Prostate gland (tissue), 2 donors: ENCODE results near the gene NAV2. TPM values are rescaled to one million over a fixed set of nuclear protein-coding genes. Genes with fewer than 3 reads are reported as not detected.

Experiments used
- DNase-seq: peaks from one replicate; pipeline ENCODE4 v3.0.0-alpha.2; 2019; ENCODE audit warnings: low spot score
- H3K27ac ChIP-seq, 2 donors: fragments of 200-600 bp; sonication (generic); 2 replicates each; pipeline ENCODE4 v1.5.1; 2017 to 2019
- H3K27me3 ChIP-seq: fragments of 200-600 bp; sonication (generic); replicated peaks from 2 replicates; pipeline ENCODE4 v1.5.1; 2019; ENCODE audit not compliant: insufficient read depth
- H3K36me3 ChIP-seq, 2 donors: fragments of 200-600 bp; sonication (generic); 1 replicate in 1 of 2; 2 replicates in 1 of 2; pipeline versions ENCODE4 v1.5.1 to v1.8.1; 2017 to 2019
- H3K4me1 ChIP-seq: fragments of 200-600 bp; sonication (generic); replicated peaks from 2 replicates; pipeline ENCODE4 v1.5.1; 2019
- H3K4me3 ChIP-seq, 2 donors: fragments of 200-600 bp; sonication (generic); 2 replicates each; pipeline ENCODE4 v1.5.1; 2017 to 2019
- H3K9me3 ChIP-seq: fragments of 200-600 bp; sonication (generic); 2 replicates; pipeline ENCODE4 v1.5.1; 2017
- POLR2A ChIP-seq: fragments of 450-650 bp; IDR thresholded peaks from one replicate; pipeline ENCODE4 v1.6.1; 2016; ENCODE audit warnings: antibody characterized with exemption, mild to moderate bottlenecking
- POLR2AphosphoS5 ChIP-seq: sonication (generic); formaldehyde crosslinking; IDR thresholded peaks from one replicate; pipeline ENCODE4 v1.6.1; 2017; ENCODE audit warnings: antibody characterized with exemption
- WGBS: methylation state at CpG from one replicate; pipeline ENCODE4 v1.1.5; 2018; 5-methylcytosine and 5-hydroxymethylcytosine counted together
- intact Hi-C: fragments of 100-400 bp; cut with DNase I; formaldehyde crosslinking; loops from one replicate; pipeline ENCODE4 v1.14.2; 2022
- total RNA-seq, 2 donors: library from RNA; depleted of rRNA; stranded (reverse); fragments of >200 nt; gene quantifications; one replicate each; pipeline ENCODE4 v1.1.0, GENCODE V29; 2016
- TF ChIP-seq, protein P1 (sequence below), 4 experiments: fragments of 200-600 bp in 2 of 4; fragments of 450-650 bp in 2 of 4; sonication (generic) in 2 of 4; IDR thresholded peaks; 1 replicate in 3 of 4; 2 replicates in 1 of 4; pipeline ENCODE4 v1.5.1; 2016 to 2019; ENCODE audit warnings: antibody characterized with exemption in 4 of 4, mild to moderate bottlenecking in 2 of 4, moderate library complexity in 2 of 4

Gene NAV2
- total RNA-seq, 2 donors from 2014 or later = 17.1 to 26.6 TPM

DNA sequence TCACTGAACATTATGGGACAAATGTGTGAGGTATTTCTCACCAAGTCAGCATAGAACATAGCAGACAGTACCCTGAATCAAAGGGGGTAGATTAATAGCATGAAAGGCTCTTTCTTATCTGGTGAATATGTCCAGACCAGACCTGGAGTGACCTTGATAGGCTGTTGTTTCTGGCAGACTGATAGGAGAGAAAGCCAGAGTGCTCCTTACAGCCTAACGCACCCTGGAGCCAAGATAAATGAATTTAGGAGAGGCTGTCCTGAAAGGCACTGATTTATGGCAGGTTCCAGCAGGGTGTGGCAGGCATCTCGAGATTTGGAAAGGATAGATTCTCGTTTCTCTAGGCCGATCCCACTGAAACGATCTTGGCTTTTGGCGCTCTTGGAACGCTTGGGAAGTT is 243.0 kb downstream of the NAV2 start:
- no peaks in the 10 kb centered on the region for H3K36me3 ChIP-seq
- no peaks in the 10 kb centered on the region for H3K27me3 ChIP-seq
- H3K27ac ChIP-seq = no peak overlapping the region
- no peak overlapping the region for H3K4me3 ChIP-seq
- WGBS = 58% methylated on average over 7 of the region's 7 CpGs
- TF ChIP-seq, protein P1, sequence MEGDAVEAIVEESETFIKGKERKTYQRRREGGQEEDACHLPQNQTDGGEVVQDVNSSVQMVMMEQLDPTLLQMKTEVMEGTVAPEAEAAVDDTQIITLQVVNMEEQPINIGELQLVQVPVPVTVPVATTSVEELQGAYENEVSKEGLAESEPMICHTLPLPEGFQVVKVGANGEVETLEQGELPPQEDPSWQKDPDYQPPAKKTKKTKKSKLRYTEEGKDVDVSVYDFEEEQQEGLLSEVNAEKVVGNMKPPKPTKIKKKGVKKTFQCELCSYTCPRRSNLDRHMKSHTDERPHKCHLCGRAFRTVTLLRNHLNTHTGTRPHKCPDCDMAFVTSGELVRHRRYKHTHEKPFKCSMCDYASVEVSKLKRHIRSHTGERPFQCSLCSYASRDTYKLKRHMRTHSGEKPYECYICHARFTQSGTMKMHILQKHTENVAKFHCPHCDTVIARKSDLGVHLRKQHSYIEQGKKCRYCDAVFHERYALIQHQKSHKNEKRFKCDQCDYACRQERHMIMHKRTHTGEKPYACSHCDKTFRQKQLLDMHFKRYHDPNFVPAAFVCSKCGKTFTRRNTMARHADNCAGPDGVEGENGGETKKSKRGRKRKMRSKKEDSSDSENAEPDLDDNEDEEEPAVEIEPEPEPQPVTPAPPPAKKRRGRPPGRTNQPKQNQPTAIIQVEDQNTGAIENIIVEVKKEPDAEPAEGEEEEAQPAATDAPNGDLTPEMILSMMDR (IDR thresholded peaks at IDR 0.05) = no peak
- TF ChIP-seq POLR2A (no peak), POLR2AphosphoS5 (no peak)
- DNase-seq = no peak
- H3K9me3 ChIP-seq = no peaks in the 10 kb centered on the region
- intact Hi-C loops = no loop called here
- H3K4me1 ChIP-seq = no peaks in the 10 kb centered on the region

GRCh38 chr11:19956228-19956627 is 243.6 kb downstream of the NAV2 start:
- no peak overlapping the region for H3K27ac ChIP-seq
- no peak overlapping the region for H3K4me3 ChIP-seq
- H3K36me3 ChIP-seq = no peaks in the 10 kb centered on the region
- no peaks in the 10 kb centered on the region for H3K4me1 ChIP-seq
- WGBS = 84% methylated on average over 4 of the region's 4 CpGs
- no peak for DNase-seq
- no peaks in the 10 kb centered on the region for H3K27me3 ChIP-seq
- no peak for TF ChIP-seq POLR2A
- TF ChIP-seq, protein P1 (IDR thresholded peaks at IDR 0.05) = no peak
- no peak for TF ChIP-seq POLR2AphosphoS5
- intact Hi-C loops = no loop called here
- no peaks in the 10 kb centered on the region for H3K9me3 ChIP-seq

DNA sequence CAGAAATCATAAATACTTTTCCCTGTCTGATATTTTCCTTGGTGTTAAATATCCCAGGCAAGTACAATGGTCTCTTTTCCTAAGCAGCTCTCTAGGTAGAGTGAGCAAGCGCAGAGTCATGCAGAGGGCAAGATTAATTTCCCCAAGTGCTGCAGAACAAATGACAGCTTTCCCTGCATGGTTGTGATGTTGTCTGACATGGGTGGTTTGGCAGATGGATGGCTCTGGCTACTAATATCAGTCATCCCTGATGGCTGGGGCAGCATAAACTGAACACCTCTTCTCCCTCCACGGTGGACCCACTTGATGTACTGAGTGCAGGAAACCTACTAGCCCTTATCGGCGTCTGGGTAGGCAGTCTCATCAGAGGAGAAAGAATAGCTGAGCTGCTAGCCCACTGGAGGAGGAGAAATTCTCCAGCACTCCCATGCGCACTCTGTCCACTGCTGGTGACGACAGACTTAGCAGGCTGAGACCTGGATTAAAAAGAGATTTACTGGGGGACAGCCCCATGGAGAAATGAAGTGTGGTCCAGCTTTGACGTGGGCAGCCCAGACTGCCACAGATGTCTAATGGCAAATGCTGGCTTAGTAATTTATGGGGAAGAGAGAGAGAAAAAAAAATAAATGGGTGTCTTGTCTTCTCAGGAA is 244.8 kb downstream of the NAV2 start:
- DNase-seq = no peak
- H3K27me3 ChIP-seq = no peaks in the 10 kb centered on the region
- no peak overlapping the region for H3K27ac ChIP-seq
- TF ChIP-seq POLR2A (no peak), POLR2AphosphoS5 (no peak)
- TF ChIP-seq, protein P1 (IDR thresholded peaks at IDR 0.05) = no peak
- no peaks in the 10 kb centered on the region for H3K36me3 ChIP-seq
- intact Hi-C loops = no loop called here
- WGBS = 90% methylated on average over 7 of the region's 7 CpGs
- no peaks in the 10 kb centered on the region for H3K9me3 ChIP-seq
- H3K4me1 ChIP-seq = no peaks in the 10 kb centered on the region
- no peak overlapping the region for H3K4me3 ChIP-seq

GRCh38 chr11:19958204-19958603 is 245.6 kb downstream of the NAV2 start:
- Histone ChIP-seq H3K27ac (no peak overlapping the region), H3K9me3 (no peaks in the 10 kb centered on the region), H3K36me3 (no peaks in the 10 kb centered on the region), H3K4me1 (no peaks in the 10 kb centered on the region), H3K4me3 (no peak overlapping the region), H3K27me3 (no peaks in the 10 kb centered on the region)
- no peak for TF ChIP-seq POLR2AphosphoS5
- TF ChIP-seq, protein P1 (IDR thresholded peaks at IDR 0.05) = no peak
- TF ChIP-seq POLR2A = no peak
- DNase-seq = no peak
- intact Hi-C loops = no loop called here
- 42% methylated on average over 3 of the region's 3 CpGs for WGBS

- intact Hi-C loops = no loop called here
- no peaks in the 10 kb centered on the region for H3K4me1 ChIP-seq
- WGBS = 97% methylated on average over 3 of the region's 3 CpGs
Measured at GRCh38 chr11:19959210-19959609, 246.6 kb downstream of the NAV2 start.

More at GRCh38 chr11:19959210-19959609, 246.6 kb downstream of the NAV2 start:
- Histone ChIP-seq H3K36me3 (no peaks in the 10 kb centered on the region), H3K4me3 (no peak overlapping the region), H3K9me3 (no peaks in the 10 kb centered on the region), H3K27ac (no peak overlapping the region), H3K27me3 (no peaks in the 10 kb centered on the region)
- no peak for DNase-seq
- TF ChIP-seq POLR2AphosphoS5 (no peak), POLR2A (no peak)
- TF ChIP-seq, protein P1 (IDR thresholded peaks at IDR 0.05) = no peak
